ENCODE measurements around the gene FTCD.

Gene FTCD

GRCh38 chr21:46135782-46136395 is 19.5 kb downstream of the FTCD start:
- no peak for DNase-seq

- no peak for DNase-seq
Observed at GRCh38 chr21:46131838-46132651, 23.3 kb downstream of the FTCD start.

GRCh38 chr21:46131588-46131837 is 23.9 kb downstream of the FTCD start:
- DNase-seq = no peak

- no peak for DNase-seq
Observed at GRCh38 chr21:46130831-46131587, 24.4 kb downstream of the FTCD start.

GRCh38 chr21:46129846-46130651 is 25.3 kb downstream of the FTCD start:
- no peak for DNase-seq

GRCh38 chr21:46128933-46129571 is 26.3 kb downstream of the FTCD start:
- DNase-seq = no peak

GRCh38 chr21:46128106-46128932 is 27.1 kb downstream of the FTCD start:
- DNase-seq = no peak

GRCh38 chr21:46127239-46128105 is 27.9 kb downstream of the FTCD start:
- no peak for DNase-seq

- no peak for DNase-seq
Observed at GRCh38 chr21:46126309-46127238, 28.8 kb downstream of the FTCD start.

- no peak for DNase-seq
Observed at GRCh38 chr21:46125846-46126301, 29.5 kb downstream of the FTCD start.

- no peak for DNase-seq
Observed at GRCh38 chr21:46124926-46125845, 30.2 kb downstream of the FTCD start.

- no peak for DNase-seq
Observed at GRCh38 chr21:46124083-46124925, 31.1 kb downstream of the FTCD start.

GRCh38 chr21:46122758-46123683 is 32.4 kb downstream of the FTCD start:
- no peak for DNase-seq

- DNase-seq = no peak
Observed at GRCh38 chr21:46122237-46122671, 33.1 kb downstream of the FTCD start.

- DNase-seq = no peak
Observed at GRCh38 chr21:46121286-46122221, 33.8 kb downstream of the FTCD start.
